ENCODE data around the gene ITLN2.
"Not testable (repeated sequence)": the region's sequence is repeated elsewhere in the genome, so short reads cannot be mapped to it uniquely, and the experiment has no call there.

ITLN2 gene

GRCh38 chr1:160954158-160955104 is at the start of gene ITLN2:
TSS of gene ITLN2 (minus strand) at chr1:160954809. CDS start at chr1:160954741, 68 bp downstream.
- H3K36me3 Mint-ChIP-seq (ENCODE audit: insufficient read depth), result peaks cover 3% of the 10 kb centered on the region
- DNase-seq (ENCODE audit: low spot score in 2 of 2) (peak in 1 of 2 donors; percentile 21), ATAC-seq (replicated peaks; ENCODE audit: extremely low read depth, poor library complexity, severe bottlenecking) (peak; percentile 63)
- no peak within 1 kb of the TSS for H3K4me3 Mint-ChIP-seq
- no peaks in the 10 kb centered on the region for H3K9me3 Mint-ChIP-seq
- H3K27me3 Mint-ChIP-seq, result no peaks in the 10 kb centered on the region
- no peak within 1 kb of the TSS for H3K27ac Mint-ChIP-seq (ENCODE audit: low read depth)
- peaks cover 15% of the 10 kb centered on the region for H3K4me1 Mint-ChIP-seq

GRCh38 chr1:161001525-161001924 is 46.9 kb upstream of the ITLN2 start:
- no peak overlapping the region for H3K4me3 Mint-ChIP-seq
- ATAC-seq (replicated peaks; ENCODE audit: extremely low read depth, poor library complexity, severe bottlenecking), result no peak
- H3K27me3 Mint-ChIP-seq, result no peaks in the 10 kb centered on the region
- H3K36me3 Mint-ChIP-seq (ENCODE audit: insufficient read depth), result peaks cover 2% of the 10 kb centered on the region
- no peaks in the 10 kb centered on the region for H3K9me3 Mint-ChIP-seq
- no peak overlapping the region for H3K27ac Mint-ChIP-seq (ENCODE audit: low read depth)
- no peak for DNase-seq (ENCODE audit: low spot score in 2 of 2)
- peaks cover 12% of the 10 kb centered on the region for H3K4me1 Mint-ChIP-seq

DNA sequence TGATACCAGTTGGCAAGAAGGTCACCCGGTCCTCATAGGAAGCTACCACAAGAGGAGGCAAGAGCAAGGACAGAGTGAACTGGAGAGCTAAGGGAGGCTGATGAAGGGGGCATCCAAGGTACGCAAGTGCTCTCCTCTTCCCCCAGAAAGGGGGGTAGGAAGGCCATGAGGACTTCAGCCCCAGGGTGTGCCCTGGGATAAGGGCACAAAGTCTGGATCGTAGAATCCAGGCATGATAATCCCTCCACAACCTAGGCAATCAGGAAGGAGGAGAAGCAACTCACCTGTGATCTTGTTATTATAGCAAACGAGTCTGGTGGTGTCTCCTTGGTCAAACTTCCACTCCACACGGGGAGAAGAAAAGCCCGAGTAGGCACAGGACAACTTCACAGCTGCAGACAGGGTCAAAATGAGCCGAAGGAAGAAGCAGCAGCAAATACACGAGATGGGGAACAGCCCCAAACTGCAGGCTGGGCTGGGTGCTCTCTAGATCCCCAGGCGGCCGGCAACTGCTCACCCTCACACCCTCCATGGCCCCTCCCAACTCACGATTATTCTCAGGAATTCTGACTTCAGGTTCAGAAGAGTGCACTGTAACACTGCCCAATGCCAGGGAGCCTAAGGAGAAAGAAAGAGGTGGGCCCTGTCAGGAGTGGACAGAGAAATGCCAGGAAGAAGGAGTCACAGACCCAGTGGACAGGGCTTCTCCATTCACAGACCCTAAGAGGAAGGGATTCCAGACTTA is 46.3 kb upstream of the ITLN2 start:
- no peak for ATAC-seq (replicated peaks; ENCODE audit: extremely low read depth, poor library complexity, severe bottlenecking)
- Mint-ChIP-seq H3K27me3 (no peaks in the 10 kb centered on the region), H3K9me3 (no peaks in the 10 kb centered on the region), H3K36me3 (ENCODE audit: insufficient read depth) (peaks cover 2% of the 10 kb centered on the region), H3K27ac (ENCODE audit: low read depth) (no peak overlapping the region), H3K4me1 (peaks cover 8% of the 10 kb centered on the region), H3K4me3 (no peak overlapping the region)
- DNase-seq (ENCODE audit: low spot score in 2 of 2), result no peak

GRCh38 chr1:160999376-160999775 is 44.8 kb upstream of the ITLN2 start:
- DNase-seq (ENCODE audit: low spot score in 2 of 2) (no peak), ATAC-seq (replicated peaks; ENCODE audit: extremely low read depth, poor library complexity, severe bottlenecking) (no peak)
- H3K4me3 Mint-ChIP-seq, result no peak overlapping the region
- H3K27me3 Mint-ChIP-seq, result no peaks in the 10 kb centered on the region
- H3K9me3 Mint-ChIP-seq, result no peaks in the 10 kb centered on the region
- peaks cover 4% of the 10 kb centered on the region for H3K36me3 Mint-ChIP-seq (ENCODE audit: insufficient read depth)
- peaks cover 8% of the 10 kb centered on the region for H3K4me1 Mint-ChIP-seq
- peak overlapping the region; percentile 16 for H3K27ac Mint-ChIP-seq (ENCODE audit: low read depth)

GRCh38 chr1:160997323-160998038 is 42.9 kb upstream of the ITLN2 start:
- H3K27ac Mint-ChIP-seq (ENCODE audit: low read depth), result peak overlapping the region; percentile 11
- H3K27me3 Mint-ChIP-seq, result no peaks in the 10 kb centered on the region
- H3K36me3 Mint-ChIP-seq (ENCODE audit: insufficient read depth), result peaks cover 4% of the 10 kb centered on the region
- H3K9me3 Mint-ChIP-seq, result no peaks in the 10 kb centered on the region
- peak; percentile 28 for ATAC-seq (replicated peaks; ENCODE audit: extremely low read depth, poor library complexity, severe bottlenecking)
- H3K4me1 Mint-ChIP-seq, result peaks cover 8% of the 10 kb centered on the region
- H3K4me3 Mint-ChIP-seq, result no peak overlapping the region
- DNase-seq (ENCODE audit: low spot score in 2 of 2), result peak in 1 of 2 donors; percentile 28

GRCh38 chr1:160996178-160996577 is 41.6 kb upstream of the ITLN2 start:
- Mint-ChIP-seq H3K4me1 (peaks cover 8% of the 10 kb centered on the region), H3K36me3 (ENCODE audit: insufficient read depth) (peaks cover 4% of the 10 kb centered on the region), H3K27ac (ENCODE audit: low read depth) (no peak overlapping the region), H3K27me3 (no peaks in the 10 kb centered on the region), H3K9me3 (no peaks in the 10 kb centered on the region), H3K4me3 (no peak overlapping the region)
- DNase-seq (ENCODE audit: low spot score in 2 of 2) (no peak), ATAC-seq (replicated peaks; ENCODE audit: extremely low read depth, poor library complexity, severe bottlenecking) (no peak)

GRCh38 chr1:160993544-160994193 is 39.1 kb upstream of the ITLN2 start:
- Mint-ChIP-seq H3K27ac (ENCODE audit: low read depth) (no peak overlapping the region), H3K9me3 (no peaks in the 10 kb centered on the region), H3K4me1 (peaks cover 8% of the 10 kb centered on the region), H3K36me3 (ENCODE audit: insufficient read depth) (peaks cover 4% of the 10 kb centered on the region), H3K27me3 (no peaks in the 10 kb centered on the region), H3K4me3 (no peak overlapping the region)
- DNase-seq (ENCODE audit: low spot score in 2 of 2) (no peak), ATAC-seq (replicated peaks; ENCODE audit: extremely low read depth, poor library complexity, severe bottlenecking) (no peak)

- not testable (repeated sequence) for H3K4me1 Mint-ChIP-seq; H3K27ac Mint-ChIP-seq (ENCODE audit: low read depth); H3K27me3 Mint-ChIP-seq; H3K9me3 Mint-ChIP-seq; H3K36me3 Mint-ChIP-seq (ENCODE audit: insufficient read depth); H3K4me3 Mint-ChIP-seq; ATAC-seq (replicated peaks; ENCODE audit: extremely low read depth, poor library complexity, severe bottlenecking); DNase-seq (ENCODE audit: low spot score in 2 of 2)
Observed at GRCh38 chr1:160992036-160992435, 37.4 kb upstream of the ITLN2 start.

- peaks cover under 1% of the 10 kb centered on the region for H3K4me1 Mint-ChIP-seq
- no peak for ATAC-seq (replicated peaks; ENCODE audit: extremely low read depth, poor library complexity, severe bottlenecking)
- H3K36me3 Mint-ChIP-seq (ENCODE audit: insufficient read depth), result peaks cover 2% of the 10 kb centered on the region
- no peak for DNase-seq (ENCODE audit: low spot score in 2 of 2)
- peaks cover 13% of the 10 kb centered on the region for H3K27me3 Mint-ChIP-seq
- H3K9me3 Mint-ChIP-seq, result no peaks in the 10 kb centered on the region
- H3K27ac Mint-ChIP-seq (ENCODE audit: low read depth), result no peak overlapping the region
- H3K4me3 Mint-ChIP-seq, result no peak overlapping the region
Observed at GRCh38 chr1:160987359-160988050, 32.9 kb upstream of the ITLN2 start.

DNA sequence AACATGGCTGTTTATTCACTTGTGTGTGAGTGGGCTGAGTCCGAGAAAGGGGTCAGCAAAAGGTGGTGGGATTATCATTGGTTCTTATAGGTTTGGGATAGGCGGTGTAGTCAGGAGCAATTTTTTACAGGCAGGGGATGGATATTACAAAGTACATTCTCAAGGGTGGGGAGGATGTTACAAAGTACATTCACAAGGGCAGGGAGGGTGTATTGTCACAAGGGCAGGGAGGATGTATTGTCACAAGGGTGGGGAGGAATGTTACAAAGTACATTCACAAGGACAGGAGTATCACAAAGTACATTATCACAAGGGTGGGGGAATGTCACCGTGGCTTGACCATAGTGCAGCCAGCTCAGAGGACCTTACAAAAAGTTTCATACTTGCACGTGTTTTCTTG is 31.1 kb upstream of the ITLN2 start:
- H3K9me3 Mint-ChIP-seq, result no peaks in the 10 kb centered on the region
- H3K36me3 Mint-ChIP-seq (ENCODE audit: insufficient read depth), result peaks cover 2% of the 10 kb centered on the region
- no peak overlapping the region for H3K4me3 Mint-ChIP-seq
- no peak for DNase-seq (ENCODE audit: low spot score in 2 of 2)
- peaks cover 29% of the 10 kb centered on the region for H3K27me3 Mint-ChIP-seq
- H3K27ac Mint-ChIP-seq (ENCODE audit: low read depth), result no peak overlapping the region
- peaks cover 7% of the 10 kb centered on the region for H3K4me1 Mint-ChIP-seq
- ATAC-seq (replicated peaks; ENCODE audit: extremely low read depth, poor library complexity, severe bottlenecking), result no peak

GRCh38 chr1:160981584-160982411 is 27.2 kb upstream of the ITLN2 start:
- ATAC-seq (replicated peaks; ENCODE audit: extremely low read depth, poor library complexity, severe bottlenecking), result no peak
- H3K27me3 Mint-ChIP-seq, result peaks cover 29% of the 10 kb centered on the region
- no peak for DNase-seq (ENCODE audit: low spot score in 2 of 2)
- H3K27ac Mint-ChIP-seq (ENCODE audit: low read depth), result no peak overlapping the region
- no peaks in the 10 kb centered on the region for H3K36me3 Mint-ChIP-seq (ENCODE audit: insufficient read depth)
- no peaks in the 10 kb centered on the region for H3K9me3 Mint-ChIP-seq
- peak overlapping the region; percentile 34 for H3K4me3 Mint-ChIP-seq
- H3K4me1 Mint-ChIP-seq, result peaks cover 7% of the 10 kb centered on the region

All from central memory CD8-positive, alpha-beta T cell (primary cell).